Transverse colon (tissue), 3 donors: ENCODE measurements around the gene PPP6C.

Experiments
- CTCF ChIP-seq, 5 experiments: fragments of 200-600 bp in 3 of 5; fragments of 450-650 bp in 2 of 5; sonication (generic) in 3 of 5; IDR thresholded peaks; 1 replicate in 2 of 5; 2 replicates in 3 of 5; pipeline ENCODE4 v1.5.1; 2016 to 2017; ENCODE audit warnings: antibody characterized with exemption in 5 of 5, inconsistent platforms in 3 of 5, mild to moderate bottlenecking in 2 of 5, moderate library complexity in 1 of 5
- EP300 ChIP-seq: sonication (generic); formaldehyde crosslinking; IDR thresholded peaks from one replicate; pipeline ENCODE4 v1.6.1; 2017; ENCODE audit warnings: antibody characterized with exemption, low read depth
- POLR2A ChIP-seq: fragments of 450-650 bp; IDR thresholded peaks from one replicate; pipeline ENCODE4 v1.6.1; 2016; ENCODE audit warnings: antibody characterized with exemption, mild to moderate bottlenecking, moderate library complexity

DNA sequence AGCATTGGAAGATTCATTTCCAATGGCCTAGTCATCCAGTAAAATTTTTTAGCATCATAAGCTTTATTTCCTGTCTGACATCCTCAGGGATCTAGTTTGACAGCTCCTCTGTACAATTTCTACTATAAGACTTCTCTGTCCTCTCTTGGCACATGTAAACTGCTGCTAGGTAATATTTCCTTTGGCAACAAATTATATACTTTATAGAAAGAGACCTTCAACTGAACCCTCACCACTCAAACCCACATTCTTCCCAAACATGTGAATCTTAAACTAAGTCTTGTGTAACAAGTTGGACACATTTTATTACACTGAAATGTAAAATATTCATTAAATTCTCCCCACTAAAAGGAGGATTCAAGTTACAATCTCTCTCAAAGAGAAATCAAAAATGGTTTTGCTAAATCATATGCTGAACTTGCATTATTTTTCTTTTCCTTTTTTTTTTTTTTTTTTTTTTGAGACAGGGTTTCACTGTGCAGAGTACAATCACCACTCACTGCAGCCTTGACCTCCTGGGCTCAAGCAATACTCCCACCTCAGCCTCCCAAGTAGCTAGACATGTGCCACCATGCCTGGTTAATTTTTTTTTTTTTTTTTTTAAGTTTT is 83.2 kb downstream of the PPP6C start:
- TF ChIP-seq CTCF (IDR thresholded peaks at IDR 0.05) (no peak), POLR2A (no peak), EP300 (no peak)
